Measurements from ENCODE around the gene ADM5. TPM values are rescaled to one million over a fixed set of nuclear protein-coding genes. Genes with fewer than 3 reads are reported as not detected.
A peak's percentile ranks its signal among the peaks of the same experiment; 100 is the strongest.

ADM5 gene
- total and polyA plus RNA-seq, 8 donors = 0.28 to 2.5 (median 0.66) TPM

- DNase-seq (peak in 3 of 6 donors; percentile 34 to 44 (median 41)), ATAC-seq (no peak), FAIRE-seq (no peak)
- H3K9me3 ChIP-seq = no peaks in the 10 kb centered on the region
- H3K4me1 ChIP-seq = peaks cover 0 to 21% (median 13%) of the 10 kb centered on the region in 3 donors
- no peaks in the 10 kb centered on the region for H3K27me3 ChIP-seq
- no peak overlapping the region for H3K4me3 ChIP-seq
- intact Hi-C loops (cut with DNase I) = loop anchor here in 1 of 3 donors (10.0 kb wide), 1 partner anchor 95 kb away; the partner anchor contains the start of genes NOSIP and PRRG2
- WGBS, 2 donors = 61 to 62% methylated on average over 10 of the region's 10 CpGs
- peaks cover 6 to 11% (median 11%) of the 10 kb centered on the region in 3 donors for H3K36me3 ChIP-seq
- H3K27ac ChIP-seq = no peak overlapping the region
- TF ChIP-seq CTCF (IDR thresholded peaks at IDR 0.05) = no peak
Observed at GRCh38 chr19:49679771-49680413, 9.5 kb upstream of the ADM5 start.

- peak; percentile 82 to 99 (median 94) for DNase-seq
- peak in 3 of 4 donors; percentile 24 to 35 (median 35) for ATAC-seq
- H3K27ac ChIP-seq = peak overlapping the region in 2 of 4 donors; percentile 44 to 48
- intact Hi-C loops (cut with DNase I) = no loop called here
- H3K9me3 ChIP-seq = no peaks in the 10 kb centered on the region
- TF ChIP-seq CTCF (IDR thresholded peaks at IDR 0.05) = peak; percentile 99 to 100 (median 100)
- no peak for FAIRE-seq
- WGBS, 2 donors = 27 to 32% methylated on average over 40 of the region's 40 CpGs
- H3K4me3 ChIP-seq = peak overlapping the region in 1 of 4 donors; percentile 23
- peaks cover 0 to 21% (median 12%) of the 10 kb centered on the region in 3 donors for H3K4me1 ChIP-seq
- H3K27me3 ChIP-seq = no peaks in the 10 kb centered on the region
- H3K36me3 ChIP-seq = peaks cover 6 to 17% (median 13%) of the 10 kb centered on the region in 3 donors
Observed at GRCh38 chr19:49680421-49681351, 8.7 kb upstream of the ADM5 start.

DNA sequence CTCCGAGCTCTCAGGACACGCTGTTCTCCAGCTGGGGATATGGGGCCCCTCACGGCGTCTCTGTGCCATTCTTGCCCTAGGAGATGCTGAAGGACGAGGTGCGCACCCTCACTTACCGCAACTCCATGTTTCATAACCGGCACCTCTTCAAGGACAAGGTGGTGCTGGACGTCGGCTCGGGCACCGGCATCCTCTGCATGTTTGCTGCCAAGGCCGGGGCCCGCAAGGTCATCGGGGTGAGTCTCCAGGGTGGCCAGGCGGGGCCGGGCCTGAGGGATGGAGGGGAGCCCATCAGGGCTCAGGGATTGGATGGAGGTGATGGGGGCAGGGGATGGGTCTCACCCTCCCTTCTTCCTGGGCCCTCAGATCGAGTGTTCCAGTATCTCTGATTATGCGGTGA is 7.6 kb upstream of the ADM5 start:
- Histone ChIP-seq H3K27me3 (no peaks in the 10 kb centered on the region), H3K36me3 (peaks cover 6 to 25% (median 17%) of the 10 kb centered on the region in 3 donors), H3K4me1 (peaks cover 0 to 17% (median 8%) of the 10 kb centered on the region in 3 donors), H3K4me3 (no peak overlapping the region), H3K27ac (no peak overlapping the region), H3K9me3 (no peaks in the 10 kb centered on the region)
- ATAC-seq = no peak
- DNase-seq = peak in 1 of 6 donors; percentile 19
- intact Hi-C loops (cut with DNase I) = no loop called here
- WGBS, 2 donors = 76 to 82% methylated on average over 19 of the region's 19 CpGs
- FAIRE-seq = no peak
- no peak for TF ChIP-seq CTCF (IDR thresholded peaks at IDR 0.05)

- no peak overlapping the region for H3K4me3 ChIP-seq
- intact Hi-C loops (cut with DNase I) = no loop called here
- ATAC-seq (no peak), FAIRE-seq (no peak), DNase-seq (no peak)
- no peak overlapping the region for H3K27ac ChIP-seq
- no peaks in the 10 kb centered on the region for H3K9me3 ChIP-seq
- peaks cover 6 to 25% (median 17%) of the 10 kb centered on the region in 3 donors for H3K36me3 ChIP-seq
- H3K4me1 ChIP-seq = peaks cover 0 to 17% (median 8%) of the 10 kb centered on the region in 3 donors
- 89 to 93% methylated on average over 8 of the region's 8 CpGs for WGBS, 2 donors
- TF ChIP-seq CTCF (IDR thresholded peaks at IDR 0.05) = no peak
- H3K27me3 ChIP-seq = no peaks in the 10 kb centered on the region
Observed at GRCh38 chr19:49682274-49682673, 7.1 kb upstream of the ADM5 start.

Data from pancreas (tissue), 10 donors.